GM21390 (cell line): ENCODE data around the gene TPRX2.
"Not testable (repeated sequence)": the region's sequence is repeated elsewhere in the genome, so short reads cannot be mapped to it uniquely, and the experiment has no call there.

Source experiments
- ATAC-seq: cut with Tn5 transposase; IDR thresholded peaks from one replicate; pipeline ENCODE4 v1.9.1; 2021; ENCODE audit not compliant: unreplicated experiment

The TPRX2 gene

GRCh38 chr19:47858646-47859285, at the start of gene TPRX2:
TPRX2 (plus strand) TSS chr19:47859235; CDS start chr19:47859247, 12 bp downstream.
- ATAC-seq, result not testable (repeated sequence)

GRCh38 chr19:47813304-47813994, 45.6 kb upstream of the TPRX2 start:
- no peak for ATAC-seq

GRCh38 chr19:47813995-47814328, 45.1 kb upstream of the TPRX2 start:
- ATAC-seq, result no peak

GRCh38 chr19:47816270-47816669, 42.8 kb upstream of the TPRX2 start:
- not testable (repeated sequence) for ATAC-seq

GRCh38 chr19:47818221-47818620, 40.8 kb upstream of the TPRX2 start:
- ATAC-seq, result not testable (repeated sequence)

GRCh38 chr19:47819858-47820257, 39.2 kb upstream of the TPRX2 start:
- no peak for ATAC-seq

GRCh38 chr19:47820410-47820809, 38.6 kb upstream of the TPRX2 start:
- no peak for ATAC-seq

- ATAC-seq, result no peak
Observed at GRCh38 chr19:47821460-47822020, 37.5 kb upstream of the TPRX2 start, which contains the start of gene CRX. CRX (plus strand) TSS chr19:47821937; CDS start chr19:47834444, 12,507 bp downstream.

GRCh38 chr19:47824396-47824795, 34.6 kb upstream of the TPRX2 start:
- no peak for ATAC-seq

- no peak for ATAC-seq
Observed at GRCh38 chr19:47826800-47827199, 32.2 kb upstream of the TPRX2 start.

GRCh38 chr19:47832723-47833122, 26.3 kb upstream of the TPRX2 start:
- ATAC-seq, result no peak

GRCh38 chr19:47836038-47836437, 23.0 kb upstream of the TPRX2 start:
- no peak for ATAC-seq

GRCh38 chr19:47839411-47839810, 19.6 kb upstream of the TPRX2 start:
- no peak for ATAC-seq

GRCh38 chr19:47839913-47840312, 19.1 kb upstream of the TPRX2 start:
- no peak for ATAC-seq

- no peak for ATAC-seq
Observed at GRCh38 chr19:47842941-47843340, 16.1 kb upstream of the TPRX2 start.

- no peak for ATAC-seq
Observed at GRCh38 chr19:47848425-47848822, 10.6 kb upstream of the TPRX2 start.

- no peak for ATAC-seq
Observed at GRCh38 chr19:47848823-47849473, 10.1 kb upstream of the TPRX2 start.

- no peak for ATAC-seq
Observed at GRCh38 chr19:47853003-47853402, 6.0 kb upstream of the TPRX2 start.

- no peak for ATAC-seq
Observed at GRCh38 chr19:47854459-47854858, 4.6 kb upstream of the TPRX2 start.

GRCh38 chr19:47858231-47858630, 804 bp upstream of the TPRX2 start:
- ATAC-seq, result not testable (repeated sequence)

GRCh38 chr19:47859838-47860237, 803 bp downstream of the TPRX2 start:
- not testable (repeated sequence) for ATAC-seq
